ENCODE results near the gene ZYG11A.

Gene ZYG11A

GRCh38 chr1:52877554-52877953, 35.0 kb downstream of the ZYG11A start:
- in situ Hi-C loops (cut with MboI; ENCODE audit: low pct_unique_long_range_greater_than_20kb, low sequenced_read_pairs, unreplicated experiment) = no loop called here
- no peak for TF ChIP-seq CTCF (IDR thresholded peaks at IDR 0.05; ENCODE audit: extremely low read depth, insufficient read depth, missing control alignments)
- no peak for DNase-seq (ENCODE audit: low spot score)

GRCh38 chr1:52880206-52880605, 37.6 kb downstream of the ZYG11A start:
- DNase-seq (ENCODE audit: low spot score) = no peak
- TF ChIP-seq CTCF (IDR thresholded peaks at IDR 0.05; ENCODE audit: extremely low read depth, insufficient read depth, missing control alignments) = no peak
- in situ Hi-C loops (cut with MboI; ENCODE audit: low pct_unique_long_range_greater_than_20kb, low sequenced_read_pairs, unreplicated experiment) = no loop called here

- no peak for TF ChIP-seq CTCF (IDR thresholded peaks at IDR 0.05; ENCODE audit: extremely low read depth, insufficient read depth, missing control alignments)
- DNase-seq (ENCODE audit: low spot score) = no peak
- in situ Hi-C loops (cut with MboI; ENCODE audit: low pct_unique_long_range_greater_than_20kb, low sequenced_read_pairs, unreplicated experiment) = no loop called here
These were observed 44.9 kb downstream of the ZYG11A start for GRCh38 chr1:52887483-52887882.

GRCh38 chr1:52892424-52893215, 50.1 kb downstream of the ZYG11A start:
- no peak for DNase-seq (ENCODE audit: low spot score)
- in situ Hi-C loops (cut with MboI; ENCODE audit: low pct_unique_long_range_greater_than_20kb, low sequenced_read_pairs, unreplicated experiment) = no loop called here
- no peak for TF ChIP-seq CTCF (IDR thresholded peaks at IDR 0.05; ENCODE audit: extremely low read depth, insufficient read depth, missing control alignments)

GRCh38 chr1:52899445-52899894, 56.9 kb downstream of the ZYG11A start:
- in situ Hi-C loops (cut with MboI; ENCODE audit: low pct_unique_long_range_greater_than_20kb, low sequenced_read_pairs, unreplicated experiment) = no loop called here
- DNase-seq (ENCODE audit: low spot score) = no peak
- no peak for TF ChIP-seq CTCF (IDR thresholded peaks at IDR 0.05; ENCODE audit: extremely low read depth, insufficient read depth, missing control alignments)

GRCh38 chr1:52900402-52900801, 57.8 kb downstream of the ZYG11A start:
- TF ChIP-seq CTCF (IDR thresholded peaks at IDR 0.05; ENCODE audit: extremely low read depth, insufficient read depth, missing control alignments) = no peak
- in situ Hi-C loops (cut with MboI; ENCODE audit: low pct_unique_long_range_greater_than_20kb, low sequenced_read_pairs, unreplicated experiment) = no loop called here
- no peak for DNase-seq (ENCODE audit: low spot score)

All from GM13977 (cell line).